Astrocyte of the cerebellum (primary cell): ENCODE measurements around the gene ALB.

Source experiments
- DNase-seq: peaks from one replicate; pipeline ENCODE4 v3.0.0-alpha.2; 2011; ENCODE audit warnings: low read depth
- H3K4me3 ChIP-seq: 2 replicates; pipeline ENCODE4 v1.5.1; 2011; ENCODE audit warnings: mild to moderate bottlenecking, low read depth, low read length, moderate library complexity
- in situ Hi-C: cut with HindIII; loops from 2 replicates; pipeline ENCODE4 v1.10.0; 2017; ENCODE audit warnings: low sequenced_read_pairs
- TF ChIP-seq, protein P1 (sequence below): IDR thresholded peaks from 2 replicates; pipeline ENCODE4 v1.5.1; 2012; ENCODE audit warnings: low read length, low read depth, moderate library complexity, mild to moderate bottlenecking; ENCODE audit errors: missing control alignments

ALB gene

DNA sequence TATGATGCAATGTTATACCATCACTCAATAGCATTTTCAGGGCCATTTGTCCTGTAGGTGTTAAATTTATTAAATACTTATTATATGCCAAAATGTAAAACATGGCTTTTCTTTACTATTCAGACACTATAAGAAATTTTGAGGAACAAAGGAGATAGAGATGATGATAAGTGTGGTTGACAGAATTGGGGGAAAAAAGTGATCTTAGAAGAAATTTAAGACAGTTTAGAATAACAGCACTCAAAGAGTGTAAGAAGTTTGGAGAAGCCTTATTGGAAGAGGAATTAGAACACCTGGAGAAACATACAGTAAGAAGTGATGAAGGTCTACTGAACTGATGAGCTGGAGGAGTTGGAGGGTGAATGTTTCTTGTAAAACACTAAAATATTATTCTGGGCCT lies 19.1 kb downstream of the ALB start:
- no peak for DNase-seq
- in situ Hi-C loops = no loop called here

DNA sequence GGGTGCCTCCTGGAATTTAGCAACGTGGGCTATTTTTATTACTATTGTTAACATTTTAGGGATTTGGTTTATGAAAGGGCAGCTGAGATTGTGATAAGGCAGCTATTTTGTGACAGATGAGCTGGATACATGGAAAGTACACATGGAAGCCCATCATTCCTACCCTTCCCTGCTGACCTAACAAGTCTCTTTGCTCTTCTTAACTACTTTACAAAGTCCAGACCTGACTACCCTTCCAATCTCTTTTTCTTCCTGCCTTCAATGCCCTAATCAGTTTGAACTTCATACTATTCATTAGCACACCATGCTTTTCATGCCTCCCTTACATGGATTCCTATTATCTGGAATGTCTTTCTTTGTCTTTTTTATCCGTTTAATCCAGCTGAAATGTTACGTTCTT lies 22.6 kb downstream of the ALB start:
- TF ChIP-seq, protein P1, sequence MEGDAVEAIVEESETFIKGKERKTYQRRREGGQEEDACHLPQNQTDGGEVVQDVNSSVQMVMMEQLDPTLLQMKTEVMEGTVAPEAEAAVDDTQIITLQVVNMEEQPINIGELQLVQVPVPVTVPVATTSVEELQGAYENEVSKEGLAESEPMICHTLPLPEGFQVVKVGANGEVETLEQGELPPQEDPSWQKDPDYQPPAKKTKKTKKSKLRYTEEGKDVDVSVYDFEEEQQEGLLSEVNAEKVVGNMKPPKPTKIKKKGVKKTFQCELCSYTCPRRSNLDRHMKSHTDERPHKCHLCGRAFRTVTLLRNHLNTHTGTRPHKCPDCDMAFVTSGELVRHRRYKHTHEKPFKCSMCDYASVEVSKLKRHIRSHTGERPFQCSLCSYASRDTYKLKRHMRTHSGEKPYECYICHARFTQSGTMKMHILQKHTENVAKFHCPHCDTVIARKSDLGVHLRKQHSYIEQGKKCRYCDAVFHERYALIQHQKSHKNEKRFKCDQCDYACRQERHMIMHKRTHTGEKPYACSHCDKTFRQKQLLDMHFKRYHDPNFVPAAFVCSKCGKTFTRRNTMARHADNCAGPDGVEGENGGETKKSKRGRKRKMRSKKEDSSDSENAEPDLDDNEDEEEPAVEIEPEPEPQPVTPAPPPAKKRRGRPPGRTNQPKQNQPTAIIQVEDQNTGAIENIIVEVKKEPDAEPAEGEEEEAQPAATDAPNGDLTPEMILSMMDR = no peak
- no peak overlapping the region for H3K4me3 ChIP-seq
- DNase-seq = no peak
- in situ Hi-C loops = no loop called here

More for the DNA sequence above, 19.1 kb downstream of the ALB start:
- no peak overlapping the region for H3K4me3 ChIP-seq
- TF ChIP-seq, protein P1 = no peak

DNA sequence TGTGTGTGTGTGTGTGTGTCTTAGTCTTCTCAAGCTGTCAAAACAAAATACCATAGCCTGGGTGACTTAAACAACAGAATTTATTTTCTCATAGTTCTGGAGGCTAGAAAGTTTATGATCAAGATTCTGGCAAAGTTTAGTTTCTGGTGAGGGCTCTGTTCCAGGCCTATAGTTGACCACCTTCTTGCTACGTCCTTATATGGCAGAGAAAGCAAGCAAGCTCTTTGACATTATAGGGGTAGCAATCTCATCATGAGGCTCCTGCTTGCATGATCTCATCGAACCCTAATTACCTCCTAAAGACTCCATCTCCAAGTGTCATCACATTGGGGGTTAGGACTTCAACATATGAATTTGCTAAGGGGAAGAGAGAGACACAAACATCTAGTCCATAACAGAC lies 25.0 kb downstream of the ALB start:
- TF ChIP-seq, protein P1 = no peak
- in situ Hi-C loops = no loop called here

DNA sequence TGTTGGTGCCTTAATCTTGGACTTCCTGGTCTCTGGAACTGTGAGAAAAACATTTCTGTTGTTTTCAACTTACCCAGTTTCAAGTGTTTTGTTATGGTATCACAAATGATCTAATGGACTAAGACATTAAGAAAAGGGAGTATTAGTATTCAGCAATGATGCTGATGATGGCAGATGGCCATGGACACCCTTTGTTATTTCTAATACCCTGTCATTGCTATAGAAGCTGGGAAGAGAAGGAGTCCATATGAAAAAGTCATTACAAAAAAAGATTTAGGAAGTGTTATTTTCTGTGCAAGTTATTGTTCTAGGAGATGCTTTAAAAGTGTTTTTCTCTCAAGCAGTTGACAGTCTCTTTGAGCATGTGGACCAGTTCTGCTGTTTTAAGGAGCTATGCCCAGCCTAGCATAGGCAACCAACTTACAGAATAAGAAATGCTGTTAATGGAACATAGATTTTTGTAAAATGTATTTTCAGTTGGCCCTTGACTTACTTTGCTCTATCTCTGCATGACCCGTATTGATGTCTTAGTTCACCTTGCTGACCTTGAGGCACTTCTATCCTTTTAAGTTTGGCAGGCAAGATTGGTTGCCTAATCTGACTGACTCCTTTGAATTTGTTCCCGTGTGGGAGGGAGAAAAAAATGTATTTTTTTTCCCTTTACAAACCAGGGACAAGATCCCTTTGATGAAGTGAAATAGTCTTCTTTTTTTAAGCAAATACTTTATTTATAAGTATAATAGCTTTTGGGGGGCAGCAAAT lies 25.9 kb downstream of the ALB start:
- H3K4me3 ChIP-seq = no peak overlapping the region
- in situ Hi-C loops = no loop called here
- TF ChIP-seq, protein P1 = no peak
- no peak for DNase-seq

More for the DNA sequence above, 25.0 kb downstream of the ALB start:
- no peak for DNase-seq
- no peak overlapping the region for H3K4me3 ChIP-seq

DNA sequence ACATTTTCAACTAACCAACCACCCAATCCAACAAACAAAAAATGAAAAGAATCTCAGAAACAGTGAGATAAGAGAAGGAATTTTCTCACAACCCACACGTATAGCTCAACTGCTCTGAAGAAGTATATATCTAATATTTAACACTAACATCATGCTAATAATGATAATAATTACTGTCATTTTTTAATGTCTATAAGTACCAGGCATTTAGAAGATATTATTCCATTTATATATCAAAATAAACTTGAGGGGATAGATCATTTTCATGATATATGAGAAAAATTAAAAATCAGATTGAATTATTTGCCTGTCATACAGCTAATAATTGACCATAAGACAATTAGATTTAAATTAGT lies 27.7 kb downstream of the ALB start:
- in situ Hi-C loops = no loop called here
- no peak for DNase-seq
- H3K4me3 ChIP-seq = no peak overlapping the region
- TF ChIP-seq, protein P1 = no peak

DNA sequence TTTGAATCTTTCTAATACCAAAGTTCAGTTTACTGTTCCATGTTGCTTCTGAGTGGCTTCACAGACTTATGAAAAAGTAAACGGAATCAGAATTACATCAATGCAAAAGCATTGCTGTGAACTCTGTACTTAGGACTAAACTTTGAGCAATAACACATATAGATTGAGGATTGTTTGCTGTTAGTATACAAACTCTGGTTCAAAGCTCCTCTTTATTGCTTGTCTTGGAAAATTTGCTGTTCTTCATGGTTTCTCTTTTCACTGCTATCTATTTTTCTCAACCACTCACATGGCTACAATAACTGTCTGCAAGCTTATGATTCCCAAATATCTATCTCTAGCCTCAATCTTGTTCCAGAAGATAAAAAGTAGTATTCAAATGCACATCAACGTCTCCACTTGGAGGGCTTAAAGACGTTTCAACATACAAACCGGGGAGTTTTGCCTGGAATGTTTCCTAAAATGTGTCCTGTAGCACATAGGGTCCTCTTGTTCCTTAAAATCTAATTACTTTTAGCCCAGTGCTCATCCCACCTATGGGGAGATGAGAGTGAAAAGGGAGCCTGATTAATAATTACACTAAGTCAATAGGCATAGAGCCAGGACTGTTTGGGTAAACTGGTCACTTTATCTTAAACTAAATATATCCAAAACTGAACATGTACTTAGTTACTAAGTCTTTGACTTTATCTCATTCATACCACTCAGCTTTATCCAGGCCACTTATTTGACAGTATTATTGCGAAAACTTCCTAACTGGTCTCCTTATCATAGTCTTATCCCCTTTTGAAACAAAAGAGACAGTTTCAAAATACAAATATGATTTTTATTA lies 28.3 kb downstream of the ALB start:
- H3K4me3 ChIP-seq = no peak overlapping the region
- DNase-seq = no peak
- in situ Hi-C loops = no loop called here
- TF ChIP-seq, protein P1 = no peak
